HG02642 (cell line): ENCODE data around the gene GPR87.

Source experiments
- ATAC-seq: cut with Tn5 transposase; IDR thresholded peaks from one replicate; pipeline ENCODE4 v1.9.1; 2021; ENCODE audit warnings: mild to moderate bottlenecking; ENCODE audit not compliant: unreplicated experiment, poor library complexity

GPR87 gene, protein sequence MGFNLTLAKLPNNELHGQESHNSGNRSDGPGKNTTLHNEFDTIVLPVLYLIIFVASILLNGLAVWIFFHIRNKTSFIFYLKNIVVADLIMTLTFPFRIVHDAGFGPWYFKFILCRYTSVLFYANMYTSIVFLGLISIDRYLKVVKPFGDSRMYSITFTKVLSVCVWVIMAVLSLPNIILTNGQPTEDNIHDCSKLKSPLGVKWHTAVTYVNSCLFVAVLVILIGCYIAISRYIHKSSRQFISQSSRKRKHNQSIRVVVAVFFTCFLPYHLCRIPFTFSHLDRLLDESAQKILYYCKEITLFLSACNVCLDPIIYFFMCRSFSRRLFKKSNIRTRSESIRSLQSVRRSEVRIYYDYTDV

GRCh38 chr3:151316267-151316991 lies at the start of gene GPR87:
GPR87 (minus strand) TSS chr3:151316820; CDS start chr3:151300100, 16,720 bp downstream.
- no peak for ATAC-seq

DNA sequence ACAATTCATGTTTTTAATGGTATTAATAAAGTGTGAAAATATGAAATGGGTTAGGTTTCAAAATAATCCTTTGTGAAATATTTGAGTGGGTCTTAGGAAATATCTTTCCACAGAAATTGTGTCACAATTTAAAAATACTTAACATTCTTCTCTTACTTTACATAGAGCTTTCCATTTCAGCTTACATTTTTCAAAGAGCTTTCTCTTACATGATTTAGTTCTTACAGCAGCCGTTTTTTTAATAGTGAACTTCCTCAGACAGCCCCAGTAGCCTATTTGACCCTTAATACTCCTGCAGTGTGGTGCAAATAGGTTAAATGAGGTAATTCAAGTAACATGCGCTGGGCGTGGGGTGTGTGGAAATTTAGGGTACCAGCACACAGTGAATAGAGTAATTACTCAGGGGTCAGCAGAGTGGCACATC lies 46.1 kb upstream of the GPR87 start:
- no peak for ATAC-seq

DNA sequence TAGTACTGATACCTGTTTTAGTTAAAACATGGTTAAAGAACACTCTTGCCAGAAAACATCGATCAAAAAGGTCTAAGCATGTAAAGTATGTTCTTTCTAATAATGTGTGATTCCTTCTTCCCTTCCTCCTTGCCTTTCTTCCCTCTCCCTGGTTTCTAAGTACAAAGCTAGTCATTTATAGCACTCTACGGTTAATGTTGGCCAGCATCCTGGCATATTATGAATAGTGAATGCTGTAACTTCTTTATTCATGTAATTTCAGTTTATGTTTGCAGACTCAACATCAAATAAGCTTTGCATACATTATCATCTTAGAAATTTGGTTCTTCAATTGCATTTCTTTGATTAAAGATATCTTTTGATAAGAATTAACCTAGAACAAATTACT lies 40.8 kb upstream of the GPR87 start:
- no peak for ATAC-seq

DNA sequence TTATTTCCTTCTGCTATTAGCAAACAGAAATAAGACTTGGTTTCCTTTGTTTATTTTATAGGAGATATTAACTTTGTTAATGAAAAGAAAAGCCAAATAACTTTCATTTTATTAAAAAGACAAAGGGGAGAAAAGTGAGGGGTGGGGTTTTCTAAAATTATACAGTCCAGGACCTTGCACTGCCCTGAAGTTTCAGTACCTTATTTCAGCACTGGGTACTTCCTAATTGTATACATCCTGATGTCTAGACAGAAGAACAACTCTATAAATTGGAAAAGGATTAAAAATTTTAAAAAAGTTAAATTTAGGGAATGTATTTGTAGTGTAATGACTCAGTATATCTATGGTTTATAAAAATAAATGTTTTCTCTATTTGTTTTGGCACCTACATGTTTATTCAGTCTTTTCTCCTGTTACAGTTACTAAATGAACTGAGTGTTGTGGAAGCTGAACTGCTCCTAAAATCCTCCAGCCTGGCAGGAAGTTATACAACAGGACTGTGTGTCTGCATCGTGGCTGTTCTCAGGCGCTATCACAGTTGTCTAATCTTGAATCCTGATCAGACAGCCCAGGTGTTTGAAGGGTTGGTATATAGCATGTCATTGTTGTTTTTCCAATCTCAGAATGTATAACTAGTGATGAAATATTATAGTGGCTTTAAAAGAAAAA lies 40.3 kb upstream of the GPR87 start:
- ATAC-seq, result no peak

- peak; percentile 29 for ATAC-seq
Measured at GRCh38 chr3:151351648-151352047, 35.0 kb upstream of the GPR87 start.

DNA sequence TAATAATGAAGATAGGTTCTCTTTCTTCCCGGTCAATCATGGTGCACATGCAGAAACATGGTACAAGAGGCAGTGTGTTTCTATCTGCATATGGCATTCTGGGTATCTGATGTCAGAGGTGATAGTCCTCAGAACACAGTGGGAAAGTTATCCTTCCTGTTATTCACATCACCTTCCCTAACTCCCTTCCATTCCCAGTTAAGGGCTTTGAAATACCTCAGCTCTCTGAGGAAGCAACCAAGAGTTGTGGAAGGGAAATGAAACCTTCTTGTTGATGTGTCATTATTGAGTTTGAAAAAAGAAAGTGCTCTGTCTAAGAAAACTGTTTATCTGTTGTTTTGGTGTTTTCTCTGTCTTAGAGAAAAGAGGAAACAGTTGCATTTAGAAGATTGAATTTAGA lies 34.6 kb upstream of the GPR87 start:
- peak; percentile 78 for ATAC-seq

GRCh38 chr3:151350656-151351055 lies 34.0 kb upstream of the GPR87 start:
- no peak for ATAC-seq

DNA sequence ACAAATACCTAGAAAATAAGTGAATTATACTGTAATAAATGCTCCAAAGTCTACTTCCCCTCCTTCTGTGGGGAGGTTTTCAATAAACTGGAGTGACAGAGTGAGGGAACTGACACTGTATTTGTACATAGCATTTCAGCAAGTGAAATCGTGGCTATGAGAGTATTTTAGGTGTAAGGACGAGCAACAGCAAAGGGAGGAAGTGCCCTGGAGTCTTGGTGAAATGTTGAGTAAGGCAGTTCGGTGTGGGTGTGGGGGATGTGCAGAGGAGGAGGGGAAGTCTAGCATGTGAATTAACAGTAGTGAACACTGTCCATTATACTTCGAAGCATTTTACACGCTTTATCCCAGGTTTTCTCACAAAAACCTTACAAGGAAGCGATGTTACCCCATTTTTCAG lies 30.8 kb upstream of the GPR87 start:
- ATAC-seq, result no peak

- no peak for ATAC-seq
Measured at GRCh38 chr3:151346292-151346691, 29.7 kb upstream of the GPR87 start.

DNA sequence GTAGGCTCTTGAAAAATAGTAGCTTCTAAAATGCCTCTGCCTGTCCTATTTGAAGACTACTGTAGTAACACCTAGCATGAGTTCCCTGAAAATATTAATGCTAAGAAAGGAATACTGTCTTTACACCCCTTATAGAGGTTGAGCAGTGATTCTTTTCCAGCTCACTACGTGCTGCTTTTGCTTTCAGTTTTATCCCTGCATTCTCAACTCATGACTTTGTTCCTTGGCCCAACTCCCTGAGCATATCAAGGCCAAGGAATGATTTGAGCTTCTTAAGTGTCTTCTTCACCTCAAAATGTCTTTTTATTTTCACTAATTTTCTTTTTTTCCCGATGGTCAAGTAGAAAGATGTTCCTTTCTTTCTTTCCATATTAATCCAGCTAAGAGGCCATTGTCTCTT lies 29.2 kb upstream of the GPR87 start:
- no peak for ATAC-seq

- ATAC-seq, result no peak
Measured at GRCh38 chr3:151331696-151332095, 15.1 kb upstream of the GPR87 start.

GRCh38 chr3:151330899-151331298 lies 14.3 kb upstream of the GPR87 start:
- ATAC-seq, result no peak

GRCh38 chr3:151330379-151330778 lies 13.8 kb upstream of the GPR87 start:
- no peak for ATAC-seq

- ATAC-seq, result no peak
Measured at GRCh38 chr3:151329363-151329762, 12.7 kb upstream of the GPR87 start, which contains the start of gene P2RY13. P2RY13 (minus strand) TSS chr3:151329549; CDS start chr3:151329528, 21 bp downstream.

DNA sequence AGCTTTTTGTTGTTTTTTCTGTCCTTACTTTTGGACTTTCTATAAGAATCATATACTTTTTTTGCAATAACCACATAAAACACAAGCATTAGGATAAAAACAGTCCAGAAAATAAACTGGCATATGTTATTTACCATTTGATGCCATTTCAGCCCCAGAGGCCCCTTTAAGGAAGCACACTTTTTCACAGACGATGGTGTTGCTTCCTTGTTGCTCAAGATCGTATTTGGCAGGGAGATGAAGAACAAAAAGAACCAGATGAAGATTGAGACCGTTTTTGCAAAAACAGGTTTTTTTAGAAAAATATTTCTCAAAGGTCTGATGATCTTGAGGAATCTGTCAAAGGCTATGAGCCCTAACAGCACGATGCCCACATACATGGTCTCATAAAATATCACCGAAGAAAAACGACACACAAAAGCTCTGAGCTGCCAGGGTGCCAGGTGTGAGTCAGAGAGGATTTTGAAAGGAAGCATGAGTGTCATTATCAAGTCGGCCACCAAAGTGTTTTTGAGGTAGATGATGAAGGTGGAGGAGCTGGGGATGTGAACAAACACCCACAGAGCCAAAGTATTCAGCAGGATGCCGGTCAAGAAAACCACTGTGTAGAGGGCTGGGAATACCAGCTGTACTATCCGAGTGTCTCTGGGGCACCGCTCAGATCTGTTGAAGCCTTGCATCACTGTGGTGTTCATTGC lies 11.8 kb upstream of the GPR87 start:
- ATAC-seq, result no peak

DNA sequence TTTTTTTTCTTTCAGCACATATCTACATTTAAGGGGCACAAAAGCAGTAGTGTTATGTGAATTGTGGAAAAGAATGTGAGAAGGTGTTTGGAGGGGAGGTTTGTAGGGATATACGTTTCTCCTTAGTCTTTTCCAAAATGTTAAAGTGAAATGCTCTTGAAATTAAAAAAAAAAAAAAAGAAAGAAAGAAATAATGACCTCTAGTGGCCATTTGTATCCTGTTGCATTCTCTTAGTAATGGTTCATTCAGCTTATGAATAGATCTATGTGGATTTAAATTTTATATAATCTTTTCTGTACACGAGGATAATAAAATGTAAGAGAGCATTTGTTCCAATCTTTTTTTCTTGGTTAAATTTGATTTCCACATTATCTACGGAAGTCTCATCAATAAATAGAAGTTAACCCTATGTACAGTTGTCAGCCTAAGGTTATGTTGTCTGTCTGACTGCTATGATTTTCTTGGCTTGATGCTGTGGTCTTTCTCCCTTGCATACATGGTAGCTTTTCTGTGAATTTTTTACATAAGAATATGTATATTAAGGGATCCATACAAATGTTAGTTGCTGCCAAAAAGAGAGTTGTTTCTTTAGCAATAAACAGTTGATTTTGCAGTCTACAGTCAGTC lies 11.1 kb upstream of the GPR87 start:
- no peak for ATAC-seq

- ATAC-seq, result no peak
Measured at GRCh38 chr3:151322511-151322910, 5.9 kb upstream of the GPR87 start.

DNA sequence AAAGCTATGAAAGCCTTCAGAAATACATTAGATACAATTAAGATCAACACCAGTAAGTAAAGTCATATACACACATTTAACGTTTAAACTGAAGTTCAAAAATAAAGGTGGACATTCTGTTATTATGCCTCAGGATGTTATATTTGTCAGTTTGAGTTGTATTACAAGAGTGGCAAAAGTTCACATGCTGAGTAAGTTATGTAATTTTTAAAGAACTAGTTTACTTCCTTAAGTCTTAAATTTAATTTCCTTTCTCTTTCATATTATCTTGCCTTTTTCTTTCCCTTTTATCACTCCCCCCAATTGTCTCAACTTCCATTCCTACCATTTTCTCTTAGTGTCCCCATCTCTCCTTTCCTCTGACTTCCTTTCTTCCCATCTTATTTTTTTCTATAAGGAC lies 4.9 kb upstream of the GPR87 start:
- no peak for ATAC-seq

DNA sequence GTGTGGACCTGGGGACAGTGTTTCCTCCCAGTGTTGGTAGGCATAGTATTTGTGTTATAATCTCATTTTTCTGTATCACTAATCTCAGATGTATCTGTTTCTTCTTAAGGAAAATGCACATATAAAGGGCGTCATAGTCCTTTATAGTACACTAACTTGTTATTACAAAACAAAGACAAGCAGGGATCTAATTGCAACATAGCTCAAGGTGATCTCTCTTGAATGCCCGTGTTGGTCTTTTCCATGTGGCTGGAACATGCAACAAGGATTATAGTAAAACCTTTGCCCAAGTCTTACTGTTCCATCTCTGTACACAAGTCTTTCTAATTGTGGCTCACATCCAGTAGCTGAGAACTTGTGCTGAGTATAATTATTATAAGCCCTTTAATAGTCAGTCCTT lies 3.5 kb upstream of the GPR87 start:
- ATAC-seq, result no peak

GRCh38 chr3:151319628-151320027 lies 3.0 kb upstream of the GPR87 start:
- no peak for ATAC-seq
